NCI-H128 (cell line): ENCODE data around the gene EVA1A.

Experiments used
- DNase-seq: peaks from one replicate; lab custom pipeline; 2025; ENCODE audit not compliant: unreplicated experiment; lab: John Stamatoyannopoulos, UW

The EVA1A gene, protein sequence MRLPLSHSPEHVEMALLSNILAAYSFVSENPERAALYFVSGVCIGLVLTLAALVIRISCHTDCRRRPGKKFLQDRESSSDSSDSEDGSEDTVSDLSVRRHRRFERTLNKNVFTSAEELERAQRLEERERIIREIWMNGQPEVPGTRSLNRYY

DNA sequence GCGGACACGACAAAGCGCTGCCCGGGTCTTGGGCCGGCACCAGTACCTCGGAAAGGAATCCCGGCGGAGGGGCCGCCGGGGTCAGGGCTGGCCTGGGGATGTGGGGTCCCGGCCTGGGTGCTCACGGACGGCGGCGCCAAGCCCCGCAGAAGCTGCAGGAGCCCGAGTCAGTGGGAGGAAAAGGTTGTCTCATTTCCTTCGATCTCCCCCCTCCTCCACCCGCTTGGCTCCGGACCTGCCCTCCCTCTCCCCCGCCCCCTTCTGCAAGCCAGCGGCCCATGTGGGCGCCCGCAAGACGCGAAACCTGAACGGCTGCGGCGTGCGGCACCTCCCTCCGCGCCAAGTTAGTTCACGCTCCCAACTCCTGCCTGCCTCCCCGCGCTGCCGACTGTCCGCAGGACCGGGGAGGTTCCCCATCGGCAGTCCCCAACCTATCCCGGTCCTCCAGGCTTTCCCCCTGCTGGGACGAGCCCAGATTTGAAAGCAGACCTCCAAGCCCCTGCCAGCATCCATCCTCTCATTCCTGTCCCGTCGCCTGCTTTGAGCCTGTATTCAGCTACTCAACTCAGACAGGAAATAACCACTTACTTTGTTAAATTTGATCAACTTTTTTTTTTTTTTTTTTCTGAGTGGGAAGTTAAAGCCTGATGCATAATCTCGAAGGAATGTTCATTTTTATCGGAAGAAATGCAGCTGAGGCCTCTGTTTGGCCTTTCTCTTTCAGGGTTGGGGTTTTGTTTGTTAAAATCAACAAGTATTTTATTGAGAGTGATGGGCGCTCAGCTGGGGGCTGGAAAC lies at the start of gene EVA1A:
Gene EVA1A, minus strand, starts transcription at position 172 of the 798 bp plus-strand sequence. CDS start 42,799 bp downstream, outside the sequence.
- no peak for DNase-seq

DNA sequence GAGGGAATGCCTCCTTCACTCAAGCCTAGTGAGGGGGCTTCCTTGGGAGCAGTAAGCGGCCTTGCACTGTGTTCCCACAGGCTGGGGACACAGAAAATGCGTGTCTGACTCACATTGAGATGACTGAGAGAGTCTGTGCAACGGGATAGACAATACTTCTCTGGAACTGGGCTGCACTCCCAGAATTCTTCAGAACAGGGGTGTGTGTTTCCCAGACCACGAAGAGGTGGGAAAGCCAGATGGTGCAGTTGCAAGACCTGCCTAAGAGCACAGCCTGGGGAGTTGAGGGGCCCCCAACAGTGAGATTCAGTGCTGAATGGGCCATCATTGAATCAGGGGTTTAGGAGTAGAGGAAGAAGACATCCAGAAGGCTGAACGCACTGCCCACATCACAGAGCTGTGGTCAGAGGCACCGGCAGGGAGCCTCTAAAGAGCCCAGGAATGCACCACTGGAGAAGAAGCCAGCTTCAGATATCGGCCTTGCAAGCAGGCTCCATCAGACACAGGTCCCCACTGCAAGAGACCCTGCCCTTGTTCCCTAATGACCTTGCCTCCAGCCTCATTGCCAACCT lies 49.3 kb upstream of the EVA1A start:
- DNase-seq = no peak

DNA sequence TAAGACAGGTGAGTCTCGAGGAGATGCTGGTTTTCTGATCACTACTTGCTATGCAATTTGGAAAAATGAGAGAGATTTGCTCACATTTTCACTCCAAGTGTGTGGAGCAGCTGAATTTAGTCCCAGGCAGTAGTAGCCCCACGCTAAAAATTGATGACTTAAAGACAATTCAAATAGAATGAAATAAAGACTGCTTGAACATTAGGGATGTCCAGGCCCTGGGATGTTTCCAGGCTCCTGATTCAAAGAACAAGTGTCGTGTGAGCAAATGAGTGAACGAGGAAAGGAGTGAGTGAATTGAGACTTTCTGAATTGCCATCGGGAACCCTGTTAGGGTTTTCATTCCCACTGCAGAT lies 48.6 kb upstream of the EVA1A start:
- DNase-seq = no peak

DNA sequence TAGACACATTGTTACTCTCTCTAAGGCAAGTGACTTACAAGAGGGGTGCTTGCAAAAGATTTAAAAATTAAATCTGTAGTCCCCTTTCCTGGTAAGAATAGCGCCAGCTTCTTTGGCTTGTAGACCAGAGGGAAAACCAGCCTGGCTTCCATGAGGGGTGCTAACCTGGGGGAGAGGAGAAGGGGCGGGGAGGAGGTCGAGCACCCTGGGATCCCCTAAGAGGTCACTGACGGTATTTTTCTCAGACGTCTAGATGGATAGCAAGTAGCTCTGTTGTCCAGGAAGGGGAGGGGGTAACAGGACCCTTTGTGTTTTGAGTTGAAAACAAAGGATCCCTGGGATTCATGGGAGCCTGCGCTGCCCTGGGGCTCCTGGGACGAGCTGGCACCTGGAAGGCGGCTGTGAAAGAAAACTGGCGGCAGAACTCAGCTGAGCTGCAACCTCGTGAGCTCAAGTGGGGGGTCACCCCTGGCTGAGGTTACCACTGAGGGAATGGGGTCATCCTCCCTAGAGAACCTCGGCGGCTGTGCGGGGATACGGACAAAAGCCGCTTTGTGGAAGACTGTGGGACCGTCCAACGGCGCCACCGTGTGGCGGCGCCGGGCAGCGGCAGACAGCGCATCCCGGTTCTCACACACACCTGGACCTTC lies 48.1 kb upstream of the EVA1A start:
- DNase-seq = peak; percentile 23

DNA sequence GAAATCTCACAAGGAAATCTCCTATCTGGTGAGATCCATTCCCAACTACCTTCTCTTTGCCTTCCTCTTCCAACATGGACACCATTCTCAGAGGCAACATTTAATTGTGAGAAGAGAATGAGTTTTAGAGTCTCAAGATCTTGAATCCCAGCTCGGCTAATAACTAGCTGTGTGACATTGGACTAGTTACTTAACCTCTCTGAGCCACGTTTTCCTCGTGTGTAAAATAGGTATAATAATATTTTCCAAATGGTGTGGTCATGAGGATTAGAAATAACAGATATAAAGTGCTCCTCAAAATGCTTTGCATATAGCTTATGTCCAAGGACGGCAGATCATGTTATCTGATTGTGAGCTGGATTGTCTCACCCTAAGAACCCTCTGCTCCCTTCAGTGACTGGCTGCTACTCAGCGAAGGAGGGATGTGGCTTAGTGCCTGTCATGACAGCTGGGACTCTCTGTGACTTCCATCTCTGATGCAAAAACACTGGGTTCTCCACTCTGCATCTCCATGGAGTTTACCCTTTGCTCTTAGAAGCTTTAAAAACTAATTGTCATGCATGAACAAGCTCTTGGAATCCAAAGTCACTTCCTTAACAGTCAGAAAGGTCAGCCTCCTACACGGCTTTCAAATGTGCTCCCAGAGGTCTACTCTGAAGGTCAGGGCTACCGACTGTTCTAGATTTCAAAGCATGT lies 47.4 kb upstream of the EVA1A start:
- DNase-seq = no peak

DNA sequence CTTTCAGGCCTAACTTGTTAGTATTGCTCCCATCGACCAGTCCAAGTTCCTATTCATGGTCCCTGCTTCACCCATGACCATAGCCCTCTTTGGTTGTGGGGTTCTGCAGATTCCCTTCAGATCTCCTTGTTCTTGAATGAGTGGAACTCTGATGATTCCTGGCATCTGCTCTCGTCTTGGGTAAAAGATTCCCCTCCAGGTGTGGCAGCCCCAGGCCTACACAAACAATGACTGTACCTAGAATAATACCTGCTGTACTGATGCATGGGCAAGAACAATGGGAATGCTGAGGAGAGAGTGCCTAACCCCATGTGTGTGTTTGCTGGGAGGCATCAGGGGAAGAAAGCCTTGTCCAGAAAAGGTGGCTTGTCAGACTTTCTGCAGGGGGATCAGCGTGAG lies 46.7 kb upstream of the EVA1A start:
- no peak for DNase-seq

DNA sequence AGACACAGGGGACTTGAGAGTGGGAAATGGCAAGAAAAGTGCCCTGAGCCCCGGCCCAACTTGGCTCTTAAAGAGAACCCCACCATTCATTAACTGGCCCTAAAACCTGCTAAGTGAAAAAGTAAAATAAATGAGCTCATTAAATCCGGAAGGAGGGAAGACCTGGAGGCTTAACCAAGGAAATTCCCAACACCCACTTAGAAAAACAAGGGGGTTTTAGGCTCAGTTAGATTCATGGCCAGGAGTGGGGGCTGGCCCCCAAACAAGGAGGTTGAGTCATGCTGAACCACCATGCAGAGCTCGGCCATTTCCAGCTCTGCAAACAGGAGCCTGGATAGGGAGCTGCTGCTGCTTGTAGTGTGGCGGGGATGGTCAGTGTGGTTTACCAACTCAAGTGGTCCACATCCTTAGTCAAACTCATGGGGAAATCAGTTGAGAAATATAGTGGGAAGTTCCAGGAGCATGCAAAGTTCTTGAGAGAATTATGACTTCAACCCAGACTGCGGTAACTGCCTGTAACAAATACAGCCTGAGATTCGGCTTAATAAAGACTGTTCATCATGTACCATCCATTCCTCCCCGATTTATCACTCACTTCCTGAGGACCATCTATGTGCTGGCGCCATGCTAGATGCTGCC lies 46.1 kb upstream of the EVA1A start:
- DNase-seq = no peak

DNA sequence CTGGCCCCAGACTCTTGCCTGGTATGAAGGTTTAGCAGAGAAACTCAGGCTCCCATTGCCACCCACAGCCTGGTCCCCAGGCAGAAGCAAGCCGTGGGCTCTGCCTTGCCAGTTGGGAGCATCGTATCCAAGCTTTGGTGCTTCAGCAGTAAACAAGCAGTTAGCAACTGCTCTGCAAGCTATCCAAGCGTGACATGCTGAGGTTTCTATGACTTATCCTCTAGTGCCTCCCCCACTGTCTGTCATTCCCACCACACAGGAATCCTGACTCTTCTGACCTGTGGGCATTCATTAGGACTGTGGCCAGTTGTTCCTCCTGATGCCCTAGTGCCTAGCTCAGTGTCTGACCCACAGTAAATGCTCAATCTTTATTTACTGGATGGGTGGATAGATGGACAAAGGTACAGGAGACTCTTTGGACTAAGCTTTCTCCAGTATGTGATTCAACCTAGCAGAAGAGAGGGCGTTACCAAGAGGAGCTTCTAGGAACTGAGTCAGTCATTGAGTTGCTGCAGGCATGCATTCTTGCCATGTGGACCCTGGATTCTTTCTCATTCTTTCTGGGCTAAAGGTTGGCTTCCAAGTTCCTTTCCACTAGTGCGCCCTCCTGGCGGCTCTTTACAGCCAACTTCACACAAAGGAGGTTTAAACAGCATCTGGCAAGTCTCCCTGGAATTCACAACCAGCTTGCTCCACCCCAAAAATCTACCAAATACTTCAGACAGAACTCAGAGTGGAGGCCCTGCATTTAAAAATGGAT lies 45.2 kb upstream of the EVA1A start:
- DNase-seq = no peak

DNA sequence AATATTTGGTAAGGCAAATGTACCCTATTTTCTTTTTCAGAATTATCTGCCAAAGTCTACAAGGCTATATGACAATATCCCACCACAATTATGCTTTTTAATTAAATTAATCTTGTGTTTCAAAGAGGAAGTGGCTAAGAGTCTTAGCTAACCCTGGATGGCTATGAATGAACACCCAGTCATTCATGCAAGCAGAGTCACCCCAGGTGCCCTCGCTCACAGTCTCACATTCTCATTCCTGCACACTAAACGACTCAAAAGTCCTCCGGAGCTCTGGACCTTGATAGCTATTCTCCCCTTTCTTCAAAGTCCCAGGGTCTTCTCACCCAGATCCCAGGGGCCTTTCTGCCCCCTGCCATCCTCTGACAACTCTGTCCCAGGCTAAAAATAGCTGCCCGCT lies 43.7 kb upstream of the EVA1A start:
- no peak for DNase-seq

DNA sequence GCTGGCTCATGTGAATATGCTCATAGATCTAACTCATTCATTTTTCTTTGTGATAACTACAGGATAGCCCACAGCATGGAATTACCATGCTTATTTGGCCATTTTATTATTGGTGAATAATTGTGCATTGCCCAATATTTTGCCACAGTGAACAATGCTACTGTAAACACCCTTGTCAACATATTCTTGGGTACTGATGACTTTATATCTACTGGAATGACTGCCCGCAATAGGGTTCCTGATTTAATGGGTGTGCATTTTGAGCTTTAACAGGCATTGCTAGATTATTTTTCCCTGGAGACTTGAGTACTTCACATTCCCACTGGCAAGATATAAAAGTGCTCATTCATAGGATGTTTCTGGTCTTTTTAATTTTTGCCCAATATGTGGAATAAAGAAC lies 42.7 kb upstream of the EVA1A start:
- no peak for DNase-seq

DNA sequence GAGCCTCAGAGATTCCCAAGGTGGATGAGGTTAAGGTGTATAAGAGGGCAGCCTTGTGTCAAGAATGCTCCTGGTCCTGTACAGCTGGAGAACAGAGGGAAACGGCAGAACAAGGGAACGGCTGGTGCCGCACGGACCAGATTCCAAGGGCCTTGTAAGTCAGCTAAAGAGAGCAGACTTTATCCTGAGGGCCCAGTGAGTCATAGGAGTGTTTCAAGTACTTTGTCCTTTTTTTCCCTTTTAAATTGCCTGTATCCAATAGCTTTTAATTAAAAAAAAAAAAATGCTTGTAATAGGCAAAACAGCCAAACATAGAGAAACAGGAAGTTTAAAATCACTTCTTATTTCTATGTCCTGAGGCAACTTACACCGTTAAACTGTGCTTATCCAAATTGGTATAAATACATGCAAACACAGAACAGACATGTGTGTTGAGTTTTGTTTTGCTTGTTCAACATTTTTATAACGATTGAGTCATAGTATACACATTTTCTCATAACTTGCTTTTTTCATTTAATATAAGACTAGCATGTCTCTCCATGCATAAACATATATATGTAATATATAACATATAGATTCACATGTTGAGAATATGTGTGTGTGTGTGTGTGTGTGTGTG lies 42.1 kb upstream of the EVA1A start:
- no peak for DNase-seq

DNA sequence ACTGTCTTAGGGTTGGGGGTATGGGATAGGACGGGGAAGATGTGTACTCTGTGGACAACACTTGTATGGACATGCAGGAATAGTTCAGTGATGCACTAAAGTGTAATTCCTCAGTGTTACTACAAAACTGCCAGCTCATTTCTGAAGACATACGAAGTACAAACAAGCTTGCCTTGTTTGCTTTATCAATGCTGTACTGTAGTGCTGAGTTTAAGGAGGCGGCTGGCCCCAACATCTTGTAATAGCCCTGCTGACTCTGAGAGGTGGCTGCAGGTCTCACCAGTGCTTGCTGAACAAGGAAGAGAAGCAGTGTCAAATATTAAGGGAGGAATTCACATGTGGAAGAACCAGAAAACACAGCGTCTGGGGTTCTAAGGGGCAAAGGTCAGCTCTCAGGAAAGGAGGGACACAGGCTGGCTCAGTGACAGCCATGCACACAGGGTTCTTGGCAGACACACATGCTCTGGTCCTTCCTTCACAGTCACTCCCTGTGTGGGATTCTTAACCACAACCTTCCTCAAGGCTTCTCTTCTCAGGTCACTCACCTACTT lies 39.8 kb upstream of the EVA1A start:
- DNase-seq = no peak

DNA sequence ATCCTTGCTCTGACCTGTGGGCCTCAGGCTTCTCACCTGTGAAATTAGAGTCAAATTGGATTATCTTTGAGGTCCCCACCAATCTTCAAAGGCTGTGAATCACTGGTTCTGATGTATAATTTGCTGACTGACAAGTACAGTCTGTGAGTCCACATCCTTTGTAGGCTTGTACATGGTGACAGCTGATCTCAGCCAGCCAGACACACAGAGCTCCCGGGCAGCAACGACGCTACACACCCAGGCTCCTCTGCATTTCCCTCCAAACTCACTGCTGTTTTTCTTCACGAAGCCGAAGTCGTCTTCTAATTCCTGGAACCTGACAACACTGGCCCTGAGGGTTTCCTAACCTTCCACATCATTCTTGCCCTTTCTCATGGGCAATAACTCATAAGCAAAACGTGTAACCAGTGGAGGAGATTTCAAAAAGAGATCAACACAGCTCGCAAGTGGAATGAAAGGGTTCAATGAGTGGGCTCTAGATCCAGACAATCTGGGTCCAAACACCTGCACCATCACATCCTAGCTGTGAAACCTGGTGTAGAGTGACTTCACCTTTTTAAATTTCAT lies 37.9 kb upstream of the EVA1A start:
- no peak for DNase-seq

DNA sequence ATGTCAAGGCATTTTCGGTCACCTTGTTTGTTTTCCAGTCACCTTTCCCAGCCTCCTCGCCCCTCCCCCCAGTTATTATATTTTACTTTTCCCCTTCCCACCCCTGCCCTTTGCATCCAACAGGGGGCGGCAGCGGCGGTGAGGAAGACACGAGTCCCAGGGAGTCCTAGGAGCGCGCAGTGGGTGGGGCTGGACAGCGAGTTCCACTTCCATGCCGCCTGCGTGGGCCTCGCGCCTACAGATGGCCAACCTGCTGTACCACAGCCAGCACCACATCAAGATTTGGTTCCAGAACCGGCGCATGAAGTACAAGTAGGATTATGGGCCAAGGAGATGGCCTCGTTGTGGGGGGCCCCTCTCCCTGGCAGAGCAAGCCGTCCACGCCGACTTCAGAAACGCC lies 37.2 kb upstream of the EVA1A start:
- DNase-seq = no peak

DNA sequence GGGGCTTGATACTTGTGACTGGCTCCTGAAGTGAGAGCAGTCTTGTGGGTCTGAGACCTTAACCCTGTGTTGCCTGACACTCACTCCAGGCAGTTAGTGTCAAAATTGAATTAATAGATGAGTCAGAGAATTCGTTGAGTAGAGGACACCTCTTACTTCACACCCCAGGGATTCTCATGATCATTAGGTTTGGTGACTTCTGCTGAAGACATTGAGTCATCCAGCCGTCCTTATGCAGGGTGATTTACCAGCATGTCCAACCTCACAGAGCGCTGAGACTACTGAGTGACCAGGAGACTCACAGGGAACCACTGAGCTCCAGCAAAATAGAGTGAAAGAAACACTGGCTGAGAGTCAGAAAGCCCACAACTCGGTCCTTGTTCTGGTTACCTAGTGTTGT lies 36.0 kb upstream of the EVA1A start:
- DNase-seq = no peak

DNA sequence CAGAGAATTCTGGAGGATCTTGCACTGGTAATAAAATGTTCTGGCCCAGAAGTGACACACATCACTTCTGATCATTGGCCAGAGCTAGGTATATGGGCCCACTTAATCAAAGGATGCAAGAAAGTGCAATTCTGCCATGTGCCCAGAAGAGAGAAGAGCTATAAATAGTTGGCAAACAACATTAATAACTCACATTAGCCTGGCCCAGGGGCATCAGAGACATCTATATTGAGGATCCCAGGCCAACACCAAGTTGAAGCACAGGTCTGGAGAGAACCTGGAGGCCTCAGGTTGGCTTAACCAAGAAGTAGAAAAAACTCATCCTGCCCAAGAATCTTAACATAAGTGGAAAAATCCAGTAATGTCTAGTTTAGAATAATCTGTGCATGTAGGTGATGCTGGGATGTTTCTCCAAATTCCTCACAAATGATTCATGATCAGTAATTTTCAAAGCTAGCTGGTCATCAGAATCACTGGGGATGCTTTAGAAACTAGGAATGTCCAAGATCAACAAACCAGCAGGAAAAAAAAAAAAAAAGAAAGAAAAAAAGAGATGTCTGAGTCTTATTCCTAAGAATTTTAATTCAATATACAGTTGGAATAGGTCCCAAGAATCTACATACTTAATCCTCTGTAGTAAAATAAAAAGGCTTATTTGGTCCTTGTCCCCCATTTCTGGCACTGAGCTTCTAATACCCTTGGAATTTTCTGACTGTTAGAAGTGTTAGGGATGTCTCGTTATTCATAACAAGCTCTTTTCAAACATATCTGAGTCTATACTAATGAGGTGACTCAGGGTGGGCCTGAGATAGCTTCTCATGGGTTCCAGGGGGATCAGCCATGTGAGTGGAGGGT lies 35.0 kb upstream of the EVA1A start:
- no peak for DNase-seq

DNA sequence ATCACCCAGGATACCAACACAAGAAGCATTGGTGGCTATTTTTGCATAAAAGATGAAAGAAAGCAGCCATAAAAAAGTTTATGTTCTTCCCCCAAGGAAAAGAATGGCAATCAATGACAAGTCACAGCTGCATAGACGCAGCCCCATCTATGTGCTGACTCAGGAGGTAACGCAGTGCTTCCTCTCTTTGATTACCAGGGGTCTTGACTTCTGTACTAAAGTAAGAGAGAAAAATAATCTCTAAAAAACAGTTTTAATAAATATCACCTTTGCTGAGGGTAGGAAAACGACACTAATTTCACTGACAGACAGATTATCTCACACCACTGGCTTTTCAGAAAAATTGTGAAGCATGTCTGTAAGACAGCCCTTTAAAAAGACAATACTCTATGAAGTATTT lies 33.9 kb upstream of the EVA1A start:
- no peak for DNase-seq

DNA sequence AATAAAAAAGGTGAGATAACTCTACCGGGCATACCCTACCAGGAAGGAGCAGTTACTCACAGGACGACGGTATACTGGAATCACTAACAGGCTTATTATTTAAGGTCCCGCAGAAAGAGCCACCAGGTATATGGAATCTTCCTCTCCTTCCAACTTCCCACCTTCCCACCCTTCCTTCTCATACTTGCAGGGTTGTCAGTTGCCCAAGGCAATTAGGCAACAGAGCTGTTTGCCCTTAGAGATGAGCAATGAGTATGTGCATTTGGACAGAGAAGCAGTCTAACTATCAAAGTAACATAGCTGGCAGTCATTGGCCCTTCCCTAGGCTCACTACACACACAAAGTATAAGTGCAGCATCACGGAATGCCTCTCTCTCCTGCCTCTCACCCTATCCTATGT lies 32.1 kb upstream of the EVA1A start:
- no peak for DNase-seq
